Thyroid gland (tissue), 4 donors: ENCODE data around the gene EPHA10.

Experiments
- POLR2A ChIP-seq, 2 donors: fragments of 450-650 bp; IDR thresholded peaks; one replicate each; pipeline ENCODE4 v1.6.1; 2017; ENCODE audit warnings: antibody characterized with exemption in 2 of 2, mild to moderate bottlenecking in 2 of 2, moderate library complexity in 1 of 2
- TF ChIP-seq, protein P1 (sequence below), 6 experiments: fragments of 200-600 bp in 3 of 6; fragments of 450-650 bp in 3 of 6; sonication (generic) in 3 of 6; IDR thresholded peaks; one replicate each; pipeline ENCODE4 v1.5.1; 2016 to 2019; ENCODE audit warnings: antibody characterized with exemption in 6 of 6, mild to moderate bottlenecking in 2 of 6, inconsistent platforms in 1 of 6, moderate library complexity in 1 of 6

DNA sequence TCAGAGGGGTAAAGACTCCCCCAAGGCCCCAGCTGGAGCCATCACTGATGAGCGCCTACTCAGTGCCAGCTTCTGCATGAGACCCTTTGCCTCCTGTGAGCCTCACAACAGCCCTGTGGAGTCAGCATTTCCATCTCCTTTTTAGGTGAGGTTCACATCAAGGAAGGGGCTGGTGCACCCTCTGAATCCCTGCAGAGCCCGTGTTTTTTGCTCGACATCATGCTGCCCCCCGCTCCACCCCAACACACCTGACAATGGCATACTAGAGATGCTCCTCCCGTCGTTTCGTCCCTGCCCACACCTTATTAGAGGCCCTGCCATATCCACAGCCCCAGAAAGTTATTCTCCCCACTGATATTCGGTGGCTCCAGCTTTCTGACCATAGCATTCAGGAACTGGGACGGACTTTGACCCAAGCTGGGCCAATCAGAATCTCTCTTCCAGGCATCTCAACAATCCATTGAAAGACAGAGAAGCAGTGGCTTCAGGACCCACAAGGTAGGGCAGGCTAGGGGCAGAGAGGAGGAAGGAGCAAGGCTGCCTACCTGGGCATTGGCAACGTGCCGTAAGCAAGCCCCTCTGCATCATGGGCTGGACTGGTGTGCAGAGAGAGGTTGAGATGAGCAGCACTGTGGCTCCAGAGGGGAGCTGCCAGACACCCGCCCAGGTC, 32.7 kb downstream of the EPHA10 start:
- TF ChIP-seq, protein P1, sequence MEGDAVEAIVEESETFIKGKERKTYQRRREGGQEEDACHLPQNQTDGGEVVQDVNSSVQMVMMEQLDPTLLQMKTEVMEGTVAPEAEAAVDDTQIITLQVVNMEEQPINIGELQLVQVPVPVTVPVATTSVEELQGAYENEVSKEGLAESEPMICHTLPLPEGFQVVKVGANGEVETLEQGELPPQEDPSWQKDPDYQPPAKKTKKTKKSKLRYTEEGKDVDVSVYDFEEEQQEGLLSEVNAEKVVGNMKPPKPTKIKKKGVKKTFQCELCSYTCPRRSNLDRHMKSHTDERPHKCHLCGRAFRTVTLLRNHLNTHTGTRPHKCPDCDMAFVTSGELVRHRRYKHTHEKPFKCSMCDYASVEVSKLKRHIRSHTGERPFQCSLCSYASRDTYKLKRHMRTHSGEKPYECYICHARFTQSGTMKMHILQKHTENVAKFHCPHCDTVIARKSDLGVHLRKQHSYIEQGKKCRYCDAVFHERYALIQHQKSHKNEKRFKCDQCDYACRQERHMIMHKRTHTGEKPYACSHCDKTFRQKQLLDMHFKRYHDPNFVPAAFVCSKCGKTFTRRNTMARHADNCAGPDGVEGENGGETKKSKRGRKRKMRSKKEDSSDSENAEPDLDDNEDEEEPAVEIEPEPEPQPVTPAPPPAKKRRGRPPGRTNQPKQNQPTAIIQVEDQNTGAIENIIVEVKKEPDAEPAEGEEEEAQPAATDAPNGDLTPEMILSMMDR (IDR thresholded peaks at IDR 0.05), result no peak
- TF ChIP-seq POLR2A (IDR thresholded peaks at IDR 0.05), result no peak
